Spleen (tissue), 11 donors: Measurements from ENCODE around the gene RANBP1. TPM values are rescaled to one million over a fixed set of nuclear protein-coding genes. Genes with fewer than 3 reads are reported as not detected.

Experiments used
- DNase-seq: peaks from one replicate; pipeline ENCODE4 v3.0.0-alpha.2; 2020
- H3K27ac ChIP-seq, 8 donors: fragments of 200-600 bp; sonication (generic) in 7 of 8; 1 replicate in 4 of 8; 2 replicates in 4 of 8; pipeline versions ENCODE4 v1.5.0 to v1.8.0; 2016 to 2021; ENCODE audit warnings: inconsistent platforms in 4 of 8, mild to moderate bottlenecking in 4 of 8, moderate library complexity in 1 of 8
- H3K27me3 ChIP-seq, 7 donors: fragments of 200-600 bp; sonication (generic) in 6 of 7; replicated peaks in 1 of 7; 1 replicate in 4 of 7; 2 replicates in 3 of 7; pipeline versions ENCODE4 v1.5.0 to v1.8.0; 2016 to 2021; ENCODE audit warnings: inconsistent platforms in 3 of 7, mild to moderate bottlenecking in 1 of 7
- H3K36me3 ChIP-seq, 6 donors: fragments of 200-600 bp; sonication (generic) in 5 of 6; 1 replicate in 4 of 6; 2 replicates in 2 of 6; pipeline versions ENCODE4 v1.5.0 to v1.8.0; 2016 to 2021; ENCODE audit warnings: inconsistent platforms in 2 of 6
- H3K4me1 ChIP-seq, 6 donors: fragments of 200-600 bp; sonication (generic) in 5 of 6; 1 replicate in 3 of 6; 2 replicates in 3 of 6; pipeline versions ENCODE4 v1.5.0 to v1.8.0; 2016 to 2021; ENCODE audit warnings: inconsistent platforms in 3 of 6
- H3K4me3 ChIP-seq, 8 donors: fragments of 200-600 bp; sonication (generic) in 7 of 8; 1 replicate in 4 of 8; 2 replicates in 4 of 8; pipeline versions ENCODE4 v1.5.0 to v1.8.0; 2016 to 2021; ENCODE audit warnings: inconsistent platforms in 4 of 8, mild to moderate bottlenecking in 4 of 8, moderate library complexity in 2 of 8
- H3K9me3 ChIP-seq, 8 donors: fragments of 200-600 bp; sonication (generic) in 7 of 8; 1 replicate in 4 of 8; 2 replicates in 4 of 8; pipeline versions ENCODE4 v1.5.0 to v1.8.0; 2016 to 2021; ENCODE audit warnings: inconsistent platforms in 4 of 8
- CTCF ChIP-seq, 11 experiments: fragments of 200-600 bp in 7 of 11; fragments of 450-650 bp in 4 of 11; sonication (generic) in 4 of 11; IDR thresholded peaks in 8 of 11; conservative IDR thresholded peaks in 3 of 11; 1 replicate in 7 of 11; 2 replicates in 4 of 11; pipeline versions ENCODE4 v1.4.0 to v1.8.0; 2016 to 2021; ENCODE audit warnings: antibody characterized with exemption in 11 of 11, inconsistent platforms in 4 of 11, mild to moderate bottlenecking in 1 of 11
- POLR2A ChIP-seq, 3 donors: fragments of 450-650 bp; IDR thresholded peaks; one replicate each; pipeline ENCODE4 v1.5.1; 2017; ENCODE audit warnings: antibody characterized with exemption in 3 of 3, mild to moderate bottlenecking in 1 of 3
- POLR2AphosphoS5 ChIP-seq, 3 donors: sonication (generic); formaldehyde crosslinking; IDR thresholded peaks; one replicate each; pipeline ENCODE4 v1.5.1; 2017; ENCODE audit warnings: antibody characterized with exemption in 3 of 3
- WGBS, 5 donors: extraction: QIAGEN DNeasy Blood & Tissue Kit in 3 of 5; methylation state at CpG; one replicate each; pipeline versions ENCODE4 v1.1.5 to v1.1.7; 2013 to 2018; 5-methylcytosine and 5-hydroxymethylcytosine counted together
- intact Hi-C: fragments of 100-400 bp; cut with DNase I; formaldehyde crosslinking; loops from one replicate; pipeline ENCODE4 v1.15.0; 2023; ENCODE audit warnings: low total_unique reads
- polyA plus RNA-seq, 3 donors: library from polyadenylated mRNA; stranded (reverse); fragments of 200-250 nt; gene quantifications; one replicate each; pipeline ENCODE4 v1.2.1, GENCODE V29; 2013
- total RNA-seq, 7 donors: library from RNA; depleted of rRNA in 3 of 7; stranded (reverse); fragments of >200 nt in 3 of 7; fragmentation: NEBNext Ultra II Directional in 4 of 7; extraction: Animal tissue kit (Norgen Biotek cat#: 25700) in 4 of 7; gene quantifications; one replicate each; pipeline versions ENCODE4 v1.1.0 to v1.2.1, GENCODE V29; 2016 to 2021
- donor health status: healthy with polysubstance abuse.
- donor health status: DM: no; HTN: no; CAD: no; lungs with moderate emphysema.
- donor health status: DM: no; HTN: no; CAD: no.
- donor health status: Bipolar disorder and iron deficiency.
- donor health status: healthy.
- donor health status: DM: no; HTN: no; CAD: no.
- donor health status: DM: yes; HTN: yes; CAD: no.

Gene RANBP1
- total and polyA plus RNA-seq, 10 donors: 52.6 to 111 (median 94.6) TPM

GRCh38 chr22:20083891-20084546 lies 31.9 kb upstream of the RANBP1 start:
- Histone ChIP-seq H3K4me3 (no peak overlapping the region), H3K4me1 (peaks cover 18 to 74% (median 52%) of the 10 kb centered on the region in 6 donors), H3K9me3 (no peaks in the 10 kb centered on the region), H3K27me3 (no peaks in the 10 kb centered on the region), H3K36me3 (peaks cover 2 to 40% (median 34%) of the 10 kb centered on the region in 6 donors), H3K27ac (peak overlapping the region in 2 of 8 donors; percentile 7 to 16)
- TF ChIP-seq CTCF (IDR thresholded peaks at IDR 0.05 in 8 of 11, conservative IDR thresholded peaks at IDR 0.05 in 3 of 11) (no peak), POLR2AphosphoS5 (IDR thresholded peaks at IDR 0.05) (no peak), POLR2A (IDR thresholded peaks at IDR 0.05) (no peak)
- 73 to 90% (median 81%) methylated on average over 10 of the region's 10 CpGs for WGBS, 5 donors
- intact Hi-C loops: no loop called here
- peak; percentile 23 for DNase-seq

GRCh38 chr22:20084547-20085413 lies 31.1 kb upstream of the RANBP1 start:
- TF ChIP-seq POLR2A (IDR thresholded peaks at IDR 0.05) (no peak), CTCF (IDR thresholded peaks at IDR 0.05 in 8 of 11, conservative IDR thresholded peaks at IDR 0.05 in 3 of 11) (peak in 4 of 11 experiments; percentile 20 to 47 (median 28)), POLR2AphosphoS5 (IDR thresholded peaks at IDR 0.05) (peak in 1 of 3 donors; percentile 30)
- Histone ChIP-seq H3K36me3 (peaks cover 2 to 47% (median 41%) of the 10 kb centered on the region in 6 donors), H3K9me3 (no peaks in the 10 kb centered on the region), H3K27me3 (no peaks in the 10 kb centered on the region), H3K4me3 (no peak overlapping the region), H3K27ac (peak overlapping the region in 2 of 8 donors; percentile 4 to 10), H3K4me1 (peaks cover 18 to 69% (median 46%) of the 10 kb centered on the region in 6 donors)
- intact Hi-C loops: no loop called here
- 70 to 80% (median 77%) methylated on average over 19 to 23 of the region's 23 CpGs for WGBS, 5 donors
- peak; percentile 74 for DNase-seq

- intact Hi-C loops: no loop called here
- 95 to 98% (median 95%) methylated on average over 20 of the region's 20 CpGs for WGBS, 5 donors
- peaks cover 18 to 75% (median 49%) of the 10 kb centered on the region in 6 donors for H3K4me1 ChIP-seq
Measured at GRCh38 chr22:20085651-20086050, 30.3 kb upstream of the RANBP1 start.

More at GRCh38 chr22:20085651-20086050, 30.3 kb upstream of the RANBP1 start:
- DNase-seq: peak; percentile 62
- H3K27ac ChIP-seq: no peak overlapping the region
- H3K36me3 ChIP-seq: peaks cover 5 to 56% (median 49%) of the 10 kb centered on the region in 6 donors
- no peaks in the 10 kb centered on the region for H3K27me3 ChIP-seq
- no peak for TF ChIP-seq CTCF (IDR thresholded peaks at IDR 0.05 in 8 of 11, conservative IDR thresholded peaks at IDR 0.05 in 3 of 11)
- TF ChIP-seq POLR2AphosphoS5 (IDR thresholded peaks at IDR 0.05): no peak
- no peak for TF ChIP-seq POLR2A (IDR thresholded peaks at IDR 0.05)
- no peak overlapping the region for H3K4me3 ChIP-seq
- no peaks in the 10 kb centered on the region for H3K9me3 ChIP-seq
